Stimulated activated CD4-positive, alpha-beta T cell treated with anti-CD3 and anti-CD28 coated beads, TNF-alpha, amount 100 ng/mL, for 1 hour (primary cell): ENCODE results near the gene PFN4.
"Not testable (repeated sequence)": the region's sequence is repeated elsewhere in the genome, so short reads cannot be mapped to it uniquely, and the experiment has no call there.

Experiments used
- DNase-seq, 3 donors: peaks; one replicate each; pipeline ENCODE4 v3.0.0-alpha.2; 2020; ENCODE audit warnings: low read depth in 3 of 3, low spot score in 1 of 3

Gene PFN4

DNA sequence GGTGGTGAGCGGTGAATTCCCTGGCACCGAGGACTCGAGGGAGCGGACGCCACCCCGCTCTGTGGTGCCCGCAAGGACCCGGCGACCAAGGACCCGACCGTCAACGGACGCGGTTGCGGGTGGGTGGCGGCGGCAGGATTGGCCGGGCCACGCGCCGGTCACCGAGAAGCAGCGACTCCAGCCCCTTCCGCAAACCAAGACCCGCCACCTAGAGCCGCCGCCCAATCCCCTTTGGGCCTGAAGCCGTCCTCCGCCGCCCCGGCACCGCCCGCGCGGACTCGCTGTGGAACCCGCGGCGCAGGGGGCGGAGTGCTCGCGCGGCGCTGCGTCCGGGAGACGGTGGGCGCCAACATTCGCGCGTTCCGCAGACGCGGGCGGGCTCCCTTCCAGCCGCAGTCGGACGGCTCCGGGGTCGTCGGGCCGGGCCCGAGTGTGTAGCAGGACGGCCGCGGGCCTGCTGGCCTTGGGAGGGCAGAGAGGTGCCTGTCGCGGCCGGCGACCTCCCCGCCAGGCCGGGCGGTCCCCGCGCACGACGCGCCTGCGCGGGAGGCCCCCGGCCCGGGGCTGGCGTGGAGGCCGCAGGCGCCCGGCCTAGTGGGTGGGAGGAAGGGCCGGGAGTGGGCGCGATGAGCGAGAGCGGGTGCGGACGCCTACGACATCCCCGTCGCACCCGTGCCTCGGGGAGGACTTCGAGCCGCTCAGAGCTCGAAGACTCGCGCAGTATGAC, at the start of gene PFN4, which contains the start of gene FAM228B:
TSS of gene PFN4 (minus strand) at position 140 of the 727 bp plus-strand sequence. CDS start 799 bp downstream, outside the sequence.
TSS of gene FAM228B (plus strand) at position 275 of the 727 bp plus-strand sequence. CDS start 893 bp downstream, outside the sequence.
- DNase-seq, result peak in 2 of 3 donors; percentile 14 to 42

DNA sequence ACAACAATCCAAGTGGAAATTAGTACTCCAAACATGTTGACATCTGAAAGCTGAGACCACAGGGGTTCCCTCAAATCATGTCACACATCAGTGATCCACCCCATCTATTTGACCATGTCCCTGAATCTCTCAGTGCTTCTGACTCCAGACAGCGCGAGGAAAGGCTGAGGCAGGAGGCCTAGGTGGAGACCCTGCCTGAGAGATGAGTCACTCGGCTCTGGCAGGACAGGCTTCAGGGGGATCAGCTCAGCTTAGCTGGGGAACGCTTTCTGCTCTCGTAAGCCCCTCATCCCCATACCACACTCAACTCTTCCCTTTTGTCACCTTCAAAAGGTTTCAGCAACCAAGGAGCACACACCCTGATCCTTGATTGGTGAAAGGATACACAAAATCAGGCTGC, 45.9 kb upstream of the PFN4 start:
- DNase-seq, result no peak

DNA sequence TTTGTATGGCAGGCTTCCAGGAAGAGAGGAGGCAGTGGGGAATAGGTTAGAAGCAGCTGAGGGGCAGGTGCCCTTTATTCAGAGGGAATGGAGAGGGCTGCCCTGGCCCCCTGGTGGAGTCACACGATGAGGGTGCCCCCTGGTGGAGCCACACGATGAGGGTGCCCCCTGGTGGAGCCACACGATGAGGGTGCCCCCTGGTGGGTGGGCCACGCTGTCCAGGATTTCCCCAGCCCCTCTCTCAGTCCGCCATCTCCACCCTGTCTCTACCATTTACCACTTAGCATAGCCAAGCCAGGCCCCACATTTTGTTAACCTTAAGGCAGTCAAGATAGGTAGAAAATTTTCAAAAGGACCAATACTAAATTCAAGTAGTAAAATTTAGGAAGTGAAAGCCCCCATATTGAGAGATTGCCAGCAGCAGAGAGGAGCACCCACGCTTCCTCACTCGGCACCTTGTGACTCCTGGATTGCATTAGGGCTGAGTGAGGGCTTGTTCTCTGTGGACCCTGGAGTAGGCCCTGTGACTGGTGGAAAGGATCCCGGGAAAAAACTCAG, 41.4 kb upstream of the PFN4 start:
- DNase-seq, result peak in 1 of 3 donors; percentile 20

- no peak for DNase-seq
Observed at GRCh38 chr2:24163601-24164000, 40.5 kb upstream of the PFN4 start.

DNA sequence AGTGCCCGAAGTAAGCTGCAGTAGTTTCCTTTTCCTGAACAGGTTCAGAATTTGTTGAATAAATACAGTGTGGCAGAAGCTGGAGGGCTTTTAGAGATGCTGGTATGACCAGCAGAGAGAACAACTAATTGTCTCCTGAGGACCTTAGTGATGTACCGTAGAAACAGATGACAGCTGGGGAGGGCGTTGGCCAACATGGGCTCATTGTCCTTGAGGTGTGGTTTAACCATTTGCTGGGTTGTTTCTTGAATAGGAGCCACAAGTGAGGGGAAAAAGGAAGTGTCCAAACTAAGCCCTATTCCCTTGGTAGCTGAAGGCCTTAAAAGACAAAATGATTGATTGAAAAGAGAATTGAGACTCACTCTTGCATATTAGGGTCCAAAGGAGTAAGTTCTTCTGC, 40.1 kb upstream of the PFN4 start:
- DNase-seq, result no peak

DNA sequence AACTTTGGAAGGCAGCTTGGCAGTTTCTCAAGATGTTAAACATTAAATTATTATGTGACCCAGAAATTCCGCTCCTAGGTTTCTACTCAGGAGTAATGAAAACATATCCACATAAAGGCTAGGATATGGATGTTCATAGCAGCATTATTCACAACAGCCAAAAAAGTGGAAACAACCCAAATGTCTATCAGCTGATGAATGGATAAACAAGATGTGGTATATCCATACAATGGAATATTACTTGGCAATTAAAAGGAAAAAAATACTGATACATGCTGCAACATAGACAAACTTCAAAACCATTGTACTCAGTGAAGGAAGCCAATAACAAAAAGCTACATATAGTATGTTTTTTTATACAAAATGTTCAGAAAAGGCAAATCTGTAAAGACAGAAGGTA, 39.4 kb upstream of the PFN4 start:
- no peak for DNase-seq

GRCh38 chr2:24160761-24161160, 37.6 kb upstream of the PFN4 start:
- DNase-seq, result no peak

GRCh38 chr2:24159708-24160107, 36.6 kb upstream of the PFN4 start:
- no peak for DNase-seq

DNA sequence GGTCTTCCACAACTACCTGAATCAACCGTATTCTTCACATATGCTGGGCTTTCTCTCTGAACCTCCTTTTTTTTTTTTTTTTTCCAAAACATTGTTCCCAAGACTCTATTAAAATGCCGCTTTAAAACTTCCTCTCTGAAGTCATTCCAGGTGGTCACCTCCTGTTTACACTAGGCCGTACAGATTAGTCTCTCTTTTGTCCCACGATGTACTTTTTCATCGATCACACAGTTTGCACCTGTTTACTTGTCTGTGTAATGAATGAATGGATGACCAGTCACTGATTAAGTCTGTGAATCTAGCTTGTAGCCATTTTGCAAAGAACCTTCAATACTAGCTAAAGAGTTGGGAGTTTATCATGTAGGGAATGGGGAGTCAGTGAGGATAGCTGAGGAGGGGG, 35.0 kb upstream of the PFN4 start:
- no peak for DNase-seq

GRCh38 chr2:24153478-24153877, 30.3 kb upstream of the PFN4 start:
- no peak for DNase-seq

GRCh38 chr2:24152413-24153197, 29.5 kb upstream of the PFN4 start:
- DNase-seq, result no peak

GRCh38 chr2:24147364-24147763, 24.2 kb upstream of the PFN4 start:
- no peak for DNase-seq

GRCh38 chr2:24140305-24140704, 17.2 kb upstream of the PFN4 start:
- DNase-seq, result not testable (repeated sequence)

GRCh38 chr2:24132543-24132942, 9.4 kb upstream of the PFN4 start:
- DNase-seq, result no peak

- no peak for DNase-seq
Observed at GRCh38 chr2:24125956-24126355, 2.8 kb upstream of the PFN4 start.

DNA sequence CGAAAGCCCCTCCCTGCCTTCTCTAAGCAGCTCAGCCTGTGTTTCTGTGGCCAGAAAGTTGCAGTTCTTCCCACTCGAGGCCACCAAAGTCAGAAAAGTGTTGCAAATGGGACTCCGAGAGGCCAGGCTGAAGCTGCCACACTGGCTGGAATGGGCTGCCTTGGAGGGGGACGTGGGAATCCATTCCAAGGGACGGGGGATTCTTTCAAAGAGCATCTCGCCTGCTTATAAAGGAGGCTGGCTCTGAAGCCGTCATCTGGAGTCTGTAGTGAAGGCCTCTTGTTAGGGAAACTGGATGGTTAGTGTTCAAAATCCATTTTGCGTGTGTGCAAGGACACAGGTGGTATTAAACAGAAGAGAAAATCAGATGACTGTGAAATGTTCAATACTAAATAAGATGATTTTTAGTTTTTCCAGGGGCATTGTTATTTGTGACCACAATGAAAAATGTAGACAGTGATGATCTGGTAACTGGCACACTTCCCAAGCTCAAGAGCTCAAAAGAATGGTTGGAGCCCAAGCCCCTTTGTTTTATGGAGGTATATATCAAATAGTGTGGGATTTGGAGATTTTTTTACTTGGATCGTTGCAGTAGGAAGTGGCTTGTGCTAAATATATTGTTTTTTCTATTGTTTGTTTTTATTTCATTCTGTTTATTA, 917 bp upstream of the PFN4 start:
- DNase-seq, result peak in 1 of 3 donors; percentile 24

DNA sequence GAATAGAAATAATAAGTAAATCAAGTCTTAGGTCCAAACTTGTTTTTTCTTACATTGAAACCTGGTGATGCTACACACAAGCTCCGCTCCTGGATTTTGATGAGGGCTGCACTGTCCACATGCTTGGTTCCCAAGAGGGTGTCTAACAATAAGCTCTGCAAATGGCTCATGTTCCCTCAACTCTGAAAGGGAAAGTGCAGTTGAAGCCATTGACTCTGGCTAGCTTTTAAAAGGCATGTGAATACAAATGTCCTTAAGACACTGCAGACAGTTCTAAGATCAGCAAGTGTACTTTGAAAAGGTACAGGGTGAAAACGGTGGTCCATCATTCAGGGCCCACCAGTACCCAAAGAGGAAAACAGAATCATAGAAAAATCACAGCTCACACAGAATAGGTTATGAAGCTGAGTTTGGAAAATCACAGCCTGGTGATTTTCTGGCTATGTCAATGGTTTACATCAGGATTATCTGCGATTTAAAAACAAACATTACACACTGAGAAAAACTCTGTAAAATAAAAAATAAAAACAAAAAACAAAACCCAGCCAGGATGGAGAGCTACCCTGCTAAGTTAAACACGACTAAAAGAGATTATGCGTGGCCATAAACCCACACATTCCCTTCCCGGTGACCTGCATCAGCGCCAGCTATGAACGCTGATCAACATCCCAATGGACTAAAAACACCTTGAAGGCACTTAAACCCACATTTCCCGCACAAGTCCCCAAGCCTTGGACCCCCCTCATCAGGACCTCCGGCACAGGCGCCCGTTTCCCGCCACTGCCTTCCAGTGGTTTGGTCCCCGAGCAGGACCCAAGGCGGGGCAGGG, 554 bp downstream of the PFN4 start:
- DNase-seq, result no peak

DNA sequence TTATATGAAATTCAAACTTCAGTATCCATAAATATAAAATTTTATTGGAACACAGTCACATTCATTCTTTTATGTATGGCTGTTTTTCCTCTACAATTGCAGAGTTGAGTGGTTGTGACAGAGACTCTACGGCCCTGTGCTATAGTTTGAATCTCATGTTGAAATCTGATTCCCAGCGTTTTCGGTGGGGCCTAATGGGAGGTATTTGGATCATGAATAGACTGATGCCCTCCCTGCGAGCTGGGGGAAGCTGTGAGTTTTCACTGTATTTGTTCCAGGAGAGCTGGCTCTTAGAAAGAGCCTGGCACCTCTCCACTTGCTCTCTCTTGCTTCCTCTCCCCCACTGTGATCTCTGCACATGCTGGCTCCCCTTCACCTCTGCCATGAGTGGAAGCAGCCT, 1.7 kb downstream of the PFN4 start:
- no peak for DNase-seq

GRCh38 chr2:24121066-24121465, 2.1 kb downstream of the PFN4 start:
- no peak for DNase-seq

- no peak for DNase-seq
Observed at GRCh38 chr2:24117902-24118301, 5.2 kb downstream of the PFN4 start.

GRCh38 chr2:24115057-24115456, 8.1 kb downstream of the PFN4 start:
- no peak for DNase-seq
